Central memory CD8-positive, alpha-beta T cell (primary cell): ENCODE results near the gene HOOK2.
"Not testable (repeated sequence)": the region's sequence is repeated elsewhere in the genome, so short reads cannot be mapped to it uniquely, and the experiment has no call there.

Experiments
- ATAC-seq: fragments of 150-1000 bp; cut with Tn5 transposase; replicated peaks from 2 replicates; pipeline ENCODE4 v1.10.0; 2022; ENCODE audit warnings: mild to moderate bottlenecking, moderate FRiP score, moderate number of reproducible peaks; ENCODE audit not compliant: poor library complexity, severe bottlenecking; ENCODE audit errors: extremely low read depth
- DNase-seq, 2 donors: peaks; one replicate each; pipeline ENCODE4 v3.0.0; 2021; ENCODE audit warnings: low spot score in 2 of 2
- H3K27ac Mint-ChIP-seq: one replicate; pipeline ENCODE4 v1.8.0; 2022; ENCODE audit warnings: low read depth, mild to moderate bottlenecking, moderate library complexity, mixed read lengths
- H3K27me3 Mint-ChIP-seq: one replicate; pipeline ENCODE4 v1.8.0; 2022; ENCODE audit warnings: mixed read lengths
- H3K36me3 Mint-ChIP-seq: one replicate; pipeline ENCODE4 v1.8.0; 2022; ENCODE audit warnings: mild to moderate bottlenecking, moderate library complexity, mixed read lengths; ENCODE audit not compliant: insufficient read depth
- H3K4me1 Mint-ChIP-seq: one replicate; pipeline ENCODE4 v1.8.0; 2022; ENCODE audit warnings: mixed read lengths
- H3K4me3 Mint-ChIP-seq: one replicate; pipeline ENCODE4 v1.8.0; 2022; ENCODE audit warnings: mild to moderate bottlenecking, moderate library complexity, mixed read lengths
- H3K9me3 Mint-ChIP-seq: one replicate; pipeline ENCODE4 v1.8.0; 2022; ENCODE audit warnings: mixed read lengths

HOOK2 gene

GRCh38 chr19:12726988-12727316 lies 48.4 kb downstream of the HOOK2 start:
- H3K36me3 Mint-ChIP-seq: peaks cover 35% of the 10 kb centered on the region
- no peak overlapping the region for H3K4me3 Mint-ChIP-seq

GRCh38 chr19:12725612-12726011 lies 49.7 kb downstream of the HOOK2 start:
- peaks cover 38% of the 10 kb centered on the region for H3K36me3 Mint-ChIP-seq
- ATAC-seq, H3K27me3 Mint-ChIP-seq, DNase-seq, H3K4me3 Mint-ChIP-seq, H3K9me3 Mint-ChIP-seq, H3K27ac Mint-ChIP-seq: not testable (repeated sequence)
- H3K4me1 Mint-ChIP-seq: peaks cover 44% of the 10 kb centered on the region

More at GRCh38 chr19:12726988-12727316, 48.4 kb downstream of the HOOK2 start:
- Mint-ChIP-seq H3K9me3 (no peaks in the 10 kb centered on the region), H3K4me1 (peaks cover 34% of the 10 kb centered on the region), H3K27ac (no peak overlapping the region), H3K27me3 (no peaks in the 10 kb centered on the region)
- DNase-seq (no peak), ATAC-seq (no peak)

- DNase-seq (peak; percentile 22 to 32), ATAC-seq (no peak)
- peaks cover 41% of the 10 kb centered on the region for H3K4me1 Mint-ChIP-seq
- H3K4me3 Mint-ChIP-seq: peak within 1 kb of the TSS; percentile 89
- no peaks in the 10 kb centered on the region for H3K9me3 Mint-ChIP-seq
- H3K27me3 Mint-ChIP-seq: no peaks in the 10 kb centered on the region
- peak within 1 kb of the TSS; percentile 95 for H3K27ac Mint-ChIP-seq
- H3K36me3 Mint-ChIP-seq: peaks cover 26% of the 10 kb centered on the region
These were observed 51.5 kb downstream of the HOOK2 start, which contains the start of gene TNPO2 for GRCh38 chr19:12723641-12724426. TSS of gene TNPO2 (minus strand) at chr19:12723932. CDS start at chr19:12720977, 2,955 bp downstream.

GRCh38 chr19:12723381-12723640 lies 52.0 kb downstream of the HOOK2 start:
- DNase-seq: no peak
- Mint-ChIP-seq H3K4me1 (peaks cover 44% of the 10 kb centered on the region), H3K36me3 (peaks cover 23% of the 10 kb centered on the region), H3K4me3 (peak overlapping the region; percentile 89), H3K9me3 (no peaks in the 10 kb centered on the region), H3K27me3 (no peaks in the 10 kb centered on the region), H3K27ac (peak overlapping the region; percentile 95)
- ATAC-seq: no peak

- Mint-ChIP-seq H3K4me3 (peak overlapping the region; percentile 89), H3K36me3 (peaks cover 24% of the 10 kb centered on the region), H3K27ac (peak overlapping the region; percentile 95), H3K4me1 (peaks cover 44% of the 10 kb centered on the region), H3K27me3 (no peaks in the 10 kb centered on the region), H3K9me3 (no peaks in the 10 kb centered on the region)
- DNase-seq: peak; percentile 75 to 89
- ATAC-seq: peak; percentile 95
These were observed 52.6 kb downstream of the HOOK2 start for GRCh38 chr19:12722566-12723380.

- H3K27ac Mint-ChIP-seq: peak overlapping the region; percentile 95
- DNase-seq (peak in 1 of 2 donors; percentile 24), ATAC-seq (peak; percentile 39)
- peaks cover 23% of the 10 kb centered on the region for H3K36me3 Mint-ChIP-seq
- peak overlapping the region; percentile 89 for H3K4me3 Mint-ChIP-seq
- no peaks in the 10 kb centered on the region for H3K27me3 Mint-ChIP-seq
- no peaks in the 10 kb centered on the region for H3K9me3 Mint-ChIP-seq
- H3K4me1 Mint-ChIP-seq: peaks cover 44% of the 10 kb centered on the region
These were observed 53.4 kb downstream of the HOOK2 start for GRCh38 chr19:12721656-12722565.

- no peaks in the 10 kb centered on the region for H3K9me3 Mint-ChIP-seq
- H3K4me3 Mint-ChIP-seq: peak overlapping the region; percentile 89
- ATAC-seq (no peak), DNase-seq (no peak)
- H3K27me3 Mint-ChIP-seq: no peaks in the 10 kb centered on the region
- H3K36me3 Mint-ChIP-seq: peaks cover 24% of the 10 kb centered on the region
- peak overlapping the region; percentile 95 for H3K27ac Mint-ChIP-seq
- H3K4me1 Mint-ChIP-seq: peaks cover 39% of the 10 kb centered on the region
These were observed 54.3 kb downstream of the HOOK2 start for GRCh38 chr19:12720851-12721655.

- H3K4me3 Mint-ChIP-seq: peak overlapping the region; percentile 89
- no peak for ATAC-seq
- DNase-seq: no peak
- peaks cover 27% of the 10 kb centered on the region for H3K36me3 Mint-ChIP-seq
- peak overlapping the region; percentile 95 for H3K27ac Mint-ChIP-seq
- no peaks in the 10 kb centered on the region for H3K9me3 Mint-ChIP-seq
- H3K27me3 Mint-ChIP-seq: no peaks in the 10 kb centered on the region
- peaks cover 39% of the 10 kb centered on the region for H3K4me1 Mint-ChIP-seq
These were observed 55.1 kb downstream of the HOOK2 start for GRCh38 chr19:12720296-12720695.

- Mint-ChIP-seq H3K9me3 (no peaks in the 10 kb centered on the region), H3K4me1 (peaks cover 17% of the 10 kb centered on the region), H3K27ac (no peak overlapping the region), H3K36me3 (peaks cover 28% of the 10 kb centered on the region), H3K4me3 (no peak overlapping the region), H3K27me3 (no peaks in the 10 kb centered on the region)
- no peak for DNase-seq
- ATAC-seq: no peak
These were observed 59.4 kb downstream of the HOOK2 start for GRCh38 chr19:12715929-12716328.

GRCh38 chr19:12715102-12715501 lies 60.2 kb downstream of the HOOK2 start:
- peaks cover 28% of the 10 kb centered on the region for H3K36me3 Mint-ChIP-seq
- no peaks in the 10 kb centered on the region for H3K27me3 Mint-ChIP-seq
- no peak overlapping the region for H3K27ac Mint-ChIP-seq
- no peaks in the 10 kb centered on the region for H3K9me3 Mint-ChIP-seq
- no peak overlapping the region for H3K4me3 Mint-ChIP-seq
- ATAC-seq: no peak
- DNase-seq: no peak
- peaks cover 11% of the 10 kb centered on the region for H3K4me1 Mint-ChIP-seq

- DNase-seq, ATAC-seq, H3K27ac Mint-ChIP-seq, H3K4me1 Mint-ChIP-seq, H3K9me3 Mint-ChIP-seq, H3K27me3 Mint-ChIP-seq, H3K4me3 Mint-ChIP-seq: not testable (repeated sequence)
- peaks cover 28% of the 10 kb centered on the region for H3K36me3 Mint-ChIP-seq
These were observed 62.0 kb downstream of the HOOK2 start for GRCh38 chr19:12713304-12713703.
